Neuron (in vitro differentiated cells): ENCODE results near the gene SDHAF4.
"Not testable (repeated sequence)": the region's sequence is repeated elsewhere in the genome, so short reads cannot be mapped to it uniquely, and the experiment has no call there.

ENCODE experiments used
- H2AFZ ChIP-seq: one replicate; pipeline ENCODE4 v1.6.1; 2013; ENCODE audit warnings: low read depth, mild to moderate bottlenecking, inconsistent platforms, low read length, moderate library complexity
- H3K27me3 ChIP-seq: one replicate; pipeline ENCODE4 v1.6.1; 2013; ENCODE audit warnings: low read length; ENCODE audit not compliant: insufficient read depth
- H3K36me3 ChIP-seq: one replicate; pipeline ENCODE4 v1.6.1; 2013; ENCODE audit warnings: low read length; ENCODE audit not compliant: insufficient read depth
- H3K4me1 ChIP-seq: one replicate; pipeline ENCODE4 v1.6.1; 2013; ENCODE audit warnings: low read length; ENCODE audit not compliant: insufficient read depth
- H3K4me3 ChIP-seq: 2 replicates; pipeline ENCODE4 v1.5.1; 2013; ENCODE audit warnings: mild to moderate bottlenecking, low read length, moderate library complexity
- H3K9me3 ChIP-seq: one replicate; pipeline ENCODE4 v1.6.1; 2013; ENCODE audit warnings: low read length

Gene SDHAF4

DNA sequence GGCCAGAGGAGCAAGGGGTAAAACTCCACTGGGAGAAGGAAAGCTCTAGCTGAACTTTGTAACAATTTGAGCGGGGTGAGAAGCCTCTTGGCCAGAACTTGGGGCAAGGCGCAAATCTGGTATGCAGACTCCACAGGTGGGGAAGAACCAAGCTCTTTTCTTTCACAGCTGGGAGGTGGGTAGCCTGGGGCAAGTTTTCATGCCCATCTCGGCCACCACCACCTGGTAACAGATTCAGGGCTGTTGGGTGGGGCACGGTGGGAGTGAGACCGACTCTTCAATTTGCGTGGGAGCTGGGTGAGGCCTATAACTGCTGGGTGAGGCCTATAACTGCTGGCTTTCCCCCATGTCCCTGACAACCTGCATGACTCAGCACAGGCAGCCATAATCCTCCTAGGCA is 37.5 kb downstream of the SDHAF4 start:
- Histone ChIP-seq H3K36me3 (no peaks in the 10 kb centered on the region), H3K27me3 (no peaks in the 10 kb centered on the region), H3K9me3 (no peaks in the 10 kb centered on the region), H3K4me1 (peaks cover 5% of the 10 kb centered on the region), H3K4me3 (no peak overlapping the region), H2AFZ (no peak overlapping the region)

DNA sequence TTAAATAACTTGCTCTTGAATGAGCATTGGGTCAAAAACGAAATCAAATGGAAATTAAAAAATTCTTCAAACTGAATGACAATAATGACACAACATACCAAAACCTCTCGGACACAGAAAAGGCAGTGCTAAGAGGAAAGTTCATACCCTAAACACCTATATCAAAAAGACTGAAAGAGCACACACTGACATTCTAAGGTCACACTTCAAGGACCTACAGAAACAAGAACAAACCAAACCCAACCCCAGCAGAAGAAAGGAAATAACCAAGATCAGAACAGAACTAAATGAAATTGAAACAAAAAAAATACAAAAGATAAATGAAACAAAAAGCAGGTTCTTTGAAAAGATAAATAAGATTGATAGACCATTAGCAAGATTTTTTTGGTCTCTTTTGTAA is 40.6 kb downstream of the SDHAF4 start:
- not testable (repeated sequence) for H3K9me3 ChIP-seq, H3K36me3 ChIP-seq, H2AFZ ChIP-seq, H3K27me3 ChIP-seq, H3K4me1 ChIP-seq, H3K4me3 ChIP-seq

DNA sequence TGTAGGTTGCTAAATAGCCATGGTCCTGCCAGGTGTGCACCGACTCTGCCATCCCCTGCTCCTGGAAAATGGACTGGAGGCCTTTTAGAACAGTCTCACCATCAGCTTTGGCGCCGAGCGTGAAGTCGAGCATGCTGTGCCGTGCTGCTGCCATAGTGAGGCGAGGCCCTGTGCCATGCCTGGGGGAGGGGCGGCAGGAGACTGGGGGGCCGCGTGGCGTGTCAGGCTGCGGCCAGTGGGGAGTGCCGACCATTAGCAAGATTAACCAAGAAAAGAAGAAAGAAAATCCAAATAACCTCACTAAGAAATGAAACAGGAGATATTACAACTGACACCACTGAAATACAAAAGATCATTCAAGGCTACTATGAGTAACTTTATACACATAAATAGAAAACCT is 42.5 kb downstream of the SDHAF4 start:
- H3K9me3 ChIP-seq, H3K4me3 ChIP-seq, H3K27me3 ChIP-seq, H3K36me3 ChIP-seq, H3K4me1 ChIP-seq, H2AFZ ChIP-seq: not testable (repeated sequence)

DNA sequence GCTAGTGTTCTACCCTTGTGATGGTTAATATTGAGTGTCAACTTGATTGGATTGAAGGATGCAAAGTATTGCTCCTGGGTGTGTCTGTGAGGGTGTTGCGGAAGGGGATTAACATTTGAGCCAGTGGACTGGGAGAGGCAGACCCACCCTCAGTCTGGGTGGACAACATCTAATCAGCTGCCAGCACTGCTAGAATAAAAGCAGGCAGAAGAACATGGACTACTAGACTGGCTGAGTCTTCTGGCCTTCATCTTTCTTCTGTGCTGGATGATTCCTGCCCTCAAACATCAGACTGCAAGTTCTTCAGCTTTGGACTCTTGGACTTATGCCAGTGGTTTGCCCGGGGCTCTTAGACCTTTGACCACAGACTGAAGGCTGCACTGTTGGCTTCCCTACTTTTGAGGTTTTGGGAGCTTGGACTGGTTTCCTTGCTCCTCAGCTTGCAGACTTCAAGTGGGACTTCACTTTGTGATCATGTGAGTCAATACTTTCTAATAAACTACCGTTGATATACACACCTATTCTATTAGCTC is 50.1 kb downstream of the SDHAF4 start:
- Histone ChIP-seq H3K27me3 (no peaks in the 10 kb centered on the region), H3K4me3 (no peak overlapping the region), H3K36me3 (no peaks in the 10 kb centered on the region), H3K4me1 (no peaks in the 10 kb centered on the region), H2AFZ (no peak overlapping the region), H3K9me3 (no peaks in the 10 kb centered on the region)

DNA sequence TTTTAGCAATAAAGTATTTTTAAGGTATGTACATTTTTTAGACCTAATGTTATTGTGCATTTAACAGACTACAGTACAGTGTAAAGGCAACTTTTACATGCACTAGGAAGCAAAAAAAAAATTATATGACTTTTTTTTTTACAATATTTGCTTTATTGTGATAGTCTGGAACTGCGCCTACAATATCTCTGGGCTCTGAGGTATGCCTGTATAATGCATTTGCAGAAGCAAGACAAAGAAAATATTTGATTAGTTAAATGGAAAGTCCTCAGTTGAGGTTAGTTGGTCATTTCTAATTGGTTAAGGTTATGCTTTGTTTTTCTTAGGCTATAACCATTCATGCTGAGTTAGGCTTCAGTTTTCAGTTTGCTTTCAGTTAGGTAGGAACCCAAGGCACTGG is 54.0 kb downstream of the SDHAF4 start:
- H3K4me1 ChIP-seq: no peaks in the 10 kb centered on the region
- H3K27me3 ChIP-seq: no peaks in the 10 kb centered on the region
- no peaks in the 10 kb centered on the region for H3K9me3 ChIP-seq
- no peaks in the 10 kb centered on the region for H3K36me3 ChIP-seq
- no peak overlapping the region for H3K4me3 ChIP-seq
- no peak overlapping the region for H2AFZ ChIP-seq

DNA sequence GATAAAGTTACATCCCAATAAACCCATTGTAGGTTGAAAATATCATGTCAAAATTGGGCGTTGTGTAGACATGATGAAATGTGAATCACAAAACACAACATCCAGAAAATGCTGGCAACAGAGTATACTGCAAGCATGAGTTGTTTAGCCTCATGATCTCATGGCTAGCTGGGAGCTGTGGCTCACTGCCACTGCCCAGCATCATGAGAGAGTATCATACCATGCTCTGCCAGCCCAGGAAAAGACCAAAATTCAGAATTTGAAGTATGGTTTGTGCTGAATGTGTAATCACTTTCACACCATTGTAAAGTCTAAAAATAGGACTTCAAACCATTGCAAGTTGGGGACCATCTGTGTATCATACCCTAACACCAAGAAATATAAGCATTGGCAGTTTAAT is 55.7 kb downstream of the SDHAF4 start:
- Histone ChIP-seq H3K4me3 (no peak overlapping the region), H3K4me1 (no peaks in the 10 kb centered on the region), H3K36me3 (no peaks in the 10 kb centered on the region), H2AFZ (no peak overlapping the region), H3K9me3 (no peaks in the 10 kb centered on the region), H3K27me3 (no peaks in the 10 kb centered on the region)

DNA sequence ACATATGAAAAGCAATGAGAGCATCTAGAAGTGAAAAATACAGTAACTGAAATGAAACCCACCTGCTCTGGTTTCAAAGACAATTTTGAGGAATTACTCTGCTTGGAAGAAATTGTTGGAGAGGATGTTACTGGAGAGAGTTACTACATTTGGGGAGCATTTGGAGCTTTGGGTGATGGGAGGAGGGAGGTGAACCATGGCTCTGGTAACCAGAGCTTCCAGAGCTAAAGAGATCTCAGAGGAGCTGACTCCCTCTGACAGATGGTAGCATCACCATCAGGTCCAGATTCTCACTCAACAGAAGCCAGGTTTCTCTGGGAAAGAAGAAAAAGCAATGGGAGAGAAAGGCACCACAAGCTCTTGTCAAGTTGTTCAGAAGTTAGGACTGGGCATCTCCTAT is 58.7 kb downstream of the SDHAF4 start:
- no peaks in the 10 kb centered on the region for H3K36me3 ChIP-seq
- no peaks in the 10 kb centered on the region for H3K9me3 ChIP-seq
- no peak overlapping the region for H3K4me3 ChIP-seq
- H2AFZ ChIP-seq: no peak overlapping the region
- no peaks in the 10 kb centered on the region for H3K27me3 ChIP-seq
- no peaks in the 10 kb centered on the region for H3K4me1 ChIP-seq

DNA sequence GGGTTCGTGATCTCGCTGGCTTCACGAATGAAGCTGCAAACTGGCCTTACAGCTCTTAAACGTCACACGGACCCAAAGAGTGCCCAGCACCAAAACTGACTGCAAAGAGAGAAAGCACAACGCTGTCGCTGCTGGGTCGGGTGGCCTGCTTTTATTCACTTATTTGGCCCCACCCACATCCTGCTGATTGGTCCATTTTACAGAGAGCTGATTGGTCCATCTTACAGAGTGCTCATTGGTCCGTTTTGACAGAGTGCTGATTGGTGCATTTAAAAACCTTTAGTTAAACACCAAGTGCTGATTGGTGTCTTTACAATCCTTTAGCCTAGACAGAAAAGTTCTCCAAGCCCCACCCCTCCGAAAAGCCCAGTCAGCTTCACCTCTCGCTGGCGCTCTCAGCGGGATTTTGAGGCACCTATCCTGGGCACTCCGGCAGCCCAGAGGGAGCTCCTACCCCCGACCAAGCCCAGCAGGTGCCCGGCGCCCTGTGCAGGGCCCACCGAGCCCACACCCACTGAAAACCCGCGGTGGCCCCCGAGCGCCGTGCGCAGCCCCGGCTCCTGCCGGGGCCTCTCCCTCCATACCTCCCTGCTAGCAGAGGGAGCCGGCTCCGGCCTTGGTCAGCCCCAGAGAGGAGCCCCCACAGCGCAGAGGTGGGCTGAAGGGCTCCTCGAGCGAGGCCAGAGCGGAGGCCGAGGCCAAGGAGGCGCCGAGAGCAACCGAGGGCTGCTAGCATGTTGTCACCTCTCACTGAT is 60.9 kb downstream of the SDHAF4 start:
- Histone ChIP-seq H2AFZ (no peak overlapping the region), H3K9me3 (no peaks in the 10 kb centered on the region), H3K36me3 (no peaks in the 10 kb centered on the region)

DNA sequence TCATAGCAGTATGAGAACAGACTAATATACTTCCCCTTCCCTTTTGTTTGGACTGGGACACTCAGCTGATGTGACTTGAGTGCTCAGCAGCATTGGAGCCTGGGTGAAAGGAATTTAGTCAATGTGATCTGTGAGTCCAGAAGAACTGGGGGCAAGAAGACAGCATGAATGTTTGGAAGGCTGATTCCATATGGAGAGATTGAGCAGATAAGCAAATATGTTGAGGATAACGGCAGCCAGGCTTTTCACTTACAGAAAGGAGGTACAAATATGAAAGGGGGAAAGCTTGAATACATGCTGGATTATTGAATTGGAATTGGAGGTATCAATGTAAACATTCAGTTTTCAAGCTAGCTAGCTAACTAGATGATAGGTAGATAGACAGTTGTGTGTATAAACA is 63.2 kb downstream of the SDHAF4 start:
- no peak overlapping the region for H3K4me3 ChIP-seq
- H3K9me3 ChIP-seq: no peaks in the 10 kb centered on the region
- H2AFZ ChIP-seq: no peak overlapping the region
- H3K27me3 ChIP-seq: no peaks in the 10 kb centered on the region
- H3K36me3 ChIP-seq: no peaks in the 10 kb centered on the region
- no peaks in the 10 kb centered on the region for H3K4me1 ChIP-seq

More for the DNA sequence above, 60.9 kb downstream of the SDHAF4 start:
- Histone ChIP-seq H3K4me3 (no peak overlapping the region), H3K4me1 (no peaks in the 10 kb centered on the region), H3K27me3 (no peaks in the 10 kb centered on the region)

DNA sequence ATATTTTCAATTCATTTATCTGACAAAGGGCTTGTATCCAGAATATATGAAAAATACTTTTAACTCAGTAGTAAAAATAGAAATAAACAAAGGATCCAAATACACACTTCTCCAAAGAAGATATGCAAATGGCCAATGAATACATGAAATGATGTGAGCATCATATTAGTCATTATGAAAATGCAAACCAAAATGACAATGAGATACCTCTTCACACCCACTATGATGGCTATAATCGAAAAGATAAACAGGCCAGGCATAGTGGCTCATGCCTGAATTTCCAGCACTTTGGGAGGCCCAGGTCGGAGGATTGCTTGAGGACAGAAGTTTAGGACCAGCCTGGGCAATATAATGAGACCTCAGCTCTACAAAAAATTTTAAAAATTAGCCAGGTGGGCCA is 67.1 kb downstream of the SDHAF4 start:
- H3K27me3 ChIP-seq: no peaks in the 10 kb centered on the region
- no peaks in the 10 kb centered on the region for H3K36me3 ChIP-seq
- peaks cover 4% of the 10 kb centered on the region for H3K4me1 ChIP-seq
- H3K9me3 ChIP-seq: no peaks in the 10 kb centered on the region
- no peak overlapping the region for H2AFZ ChIP-seq
- no peak overlapping the region for H3K4me3 ChIP-seq

DNA sequence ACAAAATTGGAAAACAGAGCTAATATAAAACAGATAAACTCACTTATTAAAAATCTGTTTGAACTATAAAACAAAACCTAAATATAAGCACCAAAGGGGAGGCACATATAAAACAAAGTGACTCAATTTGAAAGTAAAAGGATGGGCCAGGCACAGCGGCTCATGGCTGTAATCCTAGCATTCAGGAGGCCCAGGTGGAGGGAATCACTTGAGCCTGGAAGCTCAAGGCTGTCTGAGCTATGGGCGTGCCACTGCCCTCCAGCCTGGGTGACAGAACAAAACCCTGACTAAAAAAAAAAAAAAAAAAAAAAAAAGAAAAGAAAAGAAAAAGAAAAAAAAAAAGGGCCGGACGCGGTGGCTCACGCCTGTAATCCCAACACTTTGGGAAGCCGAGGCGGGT is 69.9 kb downstream of the SDHAF4 start:
- Histone ChIP-seq H2AFZ (no peak overlapping the region), H3K4me3 (no peak overlapping the region), H3K27me3 (no peaks in the 10 kb centered on the region), H3K4me1 (peaks cover 4% of the 10 kb centered on the region), H3K36me3 (no peaks in the 10 kb centered on the region), H3K9me3 (no peaks in the 10 kb centered on the region)

DNA sequence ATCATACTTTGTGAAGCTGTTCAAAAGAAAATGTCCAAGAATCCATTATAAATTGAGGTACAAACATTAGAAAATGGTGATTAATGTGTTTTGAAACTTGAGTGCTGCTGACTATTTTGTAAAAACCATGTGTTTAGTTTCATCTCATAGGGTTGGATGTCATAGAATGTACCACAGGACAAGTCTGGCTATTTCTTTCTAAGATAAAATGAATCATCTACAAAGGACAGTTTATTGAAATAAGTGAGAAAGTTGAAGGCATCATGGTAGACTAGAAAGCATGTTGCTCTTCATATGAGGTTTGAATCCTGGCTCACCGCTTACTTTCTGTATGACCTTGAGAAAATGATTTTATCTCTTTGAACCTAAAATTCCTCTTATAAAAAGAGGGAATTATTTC is 71.7 kb downstream of the SDHAF4 start:
- Histone ChIP-seq H3K9me3 (no peaks in the 10 kb centered on the region), H3K27me3 (no peaks in the 10 kb centered on the region), H3K36me3 (no peaks in the 10 kb centered on the region), H3K4me3 (no peak overlapping the region), H2AFZ (peak overlapping the region; percentile 16), H3K4me1 (peaks cover 4% of the 10 kb centered on the region)
